Neural progenitor cell (in vitro differentiated cells): ENCODE measurements around the gene GRIK3.

ENCODE experiments used
- EZH2phosphoT487 ChIP-seq: fragments of 200-600 bp; sonication (generic); IDR thresholded peaks from 2 replicates; pipeline ENCODE4 v1.6.1; 2017; ENCODE audit warnings: antibody characterized with exemption
- TF ChIP-seq, protein P1 (sequence below): fragments of 200-600 bp; sonication (generic); IDR thresholded peaks from 2 replicates; pipeline ENCODE4 v1.5.1; 2017; ENCODE audit warnings: antibody characterized with exemption, mild to moderate bottlenecking

- TF ChIP-seq EZH2phosphoT487, result no peak
- TF ChIP-seq, protein P1, sequence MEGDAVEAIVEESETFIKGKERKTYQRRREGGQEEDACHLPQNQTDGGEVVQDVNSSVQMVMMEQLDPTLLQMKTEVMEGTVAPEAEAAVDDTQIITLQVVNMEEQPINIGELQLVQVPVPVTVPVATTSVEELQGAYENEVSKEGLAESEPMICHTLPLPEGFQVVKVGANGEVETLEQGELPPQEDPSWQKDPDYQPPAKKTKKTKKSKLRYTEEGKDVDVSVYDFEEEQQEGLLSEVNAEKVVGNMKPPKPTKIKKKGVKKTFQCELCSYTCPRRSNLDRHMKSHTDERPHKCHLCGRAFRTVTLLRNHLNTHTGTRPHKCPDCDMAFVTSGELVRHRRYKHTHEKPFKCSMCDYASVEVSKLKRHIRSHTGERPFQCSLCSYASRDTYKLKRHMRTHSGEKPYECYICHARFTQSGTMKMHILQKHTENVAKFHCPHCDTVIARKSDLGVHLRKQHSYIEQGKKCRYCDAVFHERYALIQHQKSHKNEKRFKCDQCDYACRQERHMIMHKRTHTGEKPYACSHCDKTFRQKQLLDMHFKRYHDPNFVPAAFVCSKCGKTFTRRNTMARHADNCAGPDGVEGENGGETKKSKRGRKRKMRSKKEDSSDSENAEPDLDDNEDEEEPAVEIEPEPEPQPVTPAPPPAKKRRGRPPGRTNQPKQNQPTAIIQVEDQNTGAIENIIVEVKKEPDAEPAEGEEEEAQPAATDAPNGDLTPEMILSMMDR, result no peak
These were observed 111.5 kb downstream of the GRIK3 start for GRCh38 chr1:36922593-36923426.
